ENCODE results near the gene SLC20A1.

The SLC20A1 gene

DNA sequence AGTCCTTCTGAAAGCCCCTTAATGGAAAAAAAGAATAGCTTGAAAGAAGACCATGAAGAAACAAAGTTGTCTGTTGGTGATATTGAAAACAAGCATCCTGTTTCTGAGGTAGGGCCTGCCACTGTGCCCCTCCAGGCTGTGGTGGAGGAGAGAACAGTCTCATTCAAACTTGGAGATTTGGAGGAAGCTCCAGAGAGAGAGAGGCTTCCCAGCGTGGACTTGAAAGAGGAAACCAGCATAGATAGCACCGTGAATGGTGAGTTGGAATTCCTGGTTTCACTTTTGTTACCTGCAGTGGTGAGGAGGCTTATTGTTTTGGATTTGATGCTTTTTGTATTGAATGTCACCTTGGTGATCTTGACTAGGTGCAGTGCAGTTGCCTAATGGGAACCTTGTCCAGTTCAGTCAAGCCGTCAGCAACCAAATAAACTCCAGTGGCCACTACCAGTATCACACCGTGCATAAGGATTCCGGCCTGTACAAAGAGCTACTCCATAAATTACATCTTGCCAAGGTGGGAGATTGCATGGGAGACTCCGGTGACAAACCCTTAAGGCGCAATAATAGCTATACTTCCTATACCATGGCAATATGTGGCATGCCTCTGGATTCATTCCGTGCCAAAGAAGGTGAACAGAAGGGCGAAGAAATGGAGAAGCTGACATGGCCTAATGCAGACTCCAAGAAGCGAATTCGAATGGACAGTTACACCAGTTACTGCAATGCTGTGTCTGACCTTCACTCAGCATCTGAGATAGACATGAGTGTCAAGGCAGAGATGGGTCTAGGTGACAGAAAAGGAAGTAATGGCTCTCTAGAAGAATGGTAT is 13.3 kb downstream of the SLC20A1 start:
- ATAC-seq (ENCODE audit: insufficient read depth, low read depth) = peak; percentile 29; the same call in 2 of the 3 replicates
- H3K9me3 ChIP-seq (ENCODE audit: insufficient read depth, low read length, severe bottlenecking) = no peaks in the 10 kb centered on the region
- no peak for DNase-seq
- H3K4me3 ChIP-seq (ENCODE audit: low read depth in 1 of 2, low read length in 2 of 2) = no peak overlapping the region
- H3K4me1 ChIP-seq (ENCODE audit: insufficient read depth, low read length) = peaks cover 12% of the 10 kb centered on the region
- no peak for TF ChIP-seq EZH2 (IDR thresholded peaks at IDR 0.05; ENCODE audit: borderline replicate concordance, low read depth, low read length, severe bottlenecking)
- TF ChIP-seq, protein P1, sequence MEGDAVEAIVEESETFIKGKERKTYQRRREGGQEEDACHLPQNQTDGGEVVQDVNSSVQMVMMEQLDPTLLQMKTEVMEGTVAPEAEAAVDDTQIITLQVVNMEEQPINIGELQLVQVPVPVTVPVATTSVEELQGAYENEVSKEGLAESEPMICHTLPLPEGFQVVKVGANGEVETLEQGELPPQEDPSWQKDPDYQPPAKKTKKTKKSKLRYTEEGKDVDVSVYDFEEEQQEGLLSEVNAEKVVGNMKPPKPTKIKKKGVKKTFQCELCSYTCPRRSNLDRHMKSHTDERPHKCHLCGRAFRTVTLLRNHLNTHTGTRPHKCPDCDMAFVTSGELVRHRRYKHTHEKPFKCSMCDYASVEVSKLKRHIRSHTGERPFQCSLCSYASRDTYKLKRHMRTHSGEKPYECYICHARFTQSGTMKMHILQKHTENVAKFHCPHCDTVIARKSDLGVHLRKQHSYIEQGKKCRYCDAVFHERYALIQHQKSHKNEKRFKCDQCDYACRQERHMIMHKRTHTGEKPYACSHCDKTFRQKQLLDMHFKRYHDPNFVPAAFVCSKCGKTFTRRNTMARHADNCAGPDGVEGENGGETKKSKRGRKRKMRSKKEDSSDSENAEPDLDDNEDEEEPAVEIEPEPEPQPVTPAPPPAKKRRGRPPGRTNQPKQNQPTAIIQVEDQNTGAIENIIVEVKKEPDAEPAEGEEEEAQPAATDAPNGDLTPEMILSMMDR (IDR thresholded peaks at IDR 0.05; ENCODE audit: borderline replicate concordance, extremely low read depth, low read length, poor library complexity, severe bottlenecking) = no peak
- no peaks in the 10 kb centered on the region for H3K27me3 ChIP-seq (ENCODE audit: insufficient read depth, low read length, poor library complexity)
- H2AFZ ChIP-seq (ENCODE audit: low read depth, low read length) = no peak overlapping the region
- H4K20me1 ChIP-seq (ENCODE audit: insufficient read depth, low read length) = peaks cover 32% of the 10 kb centered on the region; the same call in 1 of the 2 replicates
- H3K36me3 ChIP-seq (ENCODE audit: insufficient read depth, low read length) = peaks cover 95% of the 10 kb centered on the region
- H3K4me2 ChIP-seq (ENCODE audit: insufficient read depth, low read length) = 0 out of 2 replicates have a peak overlapping the region, but pooled peaks have one; percentile 2
- H3K9ac ChIP-seq (ENCODE audit: low read depth, low read length) = no peak overlapping the region
- H3K79me2 ChIP-seq (ENCODE audit: insufficient read depth, low read length) = peaks cover 57% of the 10 kb centered on the region
- H3K27ac ChIP-seq (ENCODE audit: low read length) = no peak overlapping the region

DNA sequence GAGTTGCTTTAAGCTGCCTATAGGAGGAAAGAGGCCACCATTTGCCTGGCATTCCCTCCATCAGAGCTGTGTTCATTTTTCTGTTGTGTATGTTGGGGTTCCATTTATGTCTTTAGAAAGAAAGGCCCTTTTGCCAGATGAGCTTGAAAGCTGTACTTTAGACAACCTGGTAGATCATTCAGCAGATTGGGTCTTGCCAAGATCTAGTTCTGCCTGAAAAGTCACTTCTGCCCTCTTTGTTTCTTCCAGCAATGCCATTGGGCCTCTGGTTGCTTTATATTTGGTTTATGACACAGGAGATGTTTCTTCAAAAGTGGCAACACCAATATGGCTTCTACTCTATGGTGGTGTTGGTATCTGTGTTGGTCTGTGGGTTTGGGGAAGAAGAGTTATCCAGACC is 14.4 kb downstream of the SLC20A1 start:
- TF ChIP-seq, protein P1 (IDR thresholded peaks at IDR 0.05; ENCODE audit: borderline replicate concordance, extremely low read depth, low read length, poor library complexity, severe bottlenecking) = no peak
- TF ChIP-seq EZH2 (IDR thresholded peaks at IDR 0.05; ENCODE audit: borderline replicate concordance, low read depth, low read length, severe bottlenecking) = no peak
- H2AFZ ChIP-seq (ENCODE audit: low read depth, low read length) = no peak overlapping the region
- peak overlapping the region; percentile 15; the same call in 1 of the 2 replicates for H3K4me2 ChIP-seq (ENCODE audit: insufficient read depth, low read length)
- peaks cover 50% of the 10 kb centered on the region for H3K79me2 ChIP-seq (ENCODE audit: insufficient read depth, low read length)
- no peaks in the 10 kb centered on the region for H3K27me3 ChIP-seq (ENCODE audit: insufficient read depth, low read length, poor library complexity)
- no peak overlapping the region for H3K4me3 ChIP-seq (ENCODE audit: low read depth in 1 of 2, low read length in 2 of 2)
- DNase-seq (no peak), ATAC-seq (ENCODE audit: insufficient read depth, low read depth) (no peak)
- peaks cover 32% of the 10 kb centered on the region; the same call in 1 of the 2 replicates for H4K20me1 ChIP-seq (ENCODE audit: insufficient read depth, low read length)
- no peak overlapping the region for H3K27ac ChIP-seq (ENCODE audit: low read length)
- no peak overlapping the region for H3K9ac ChIP-seq (ENCODE audit: low read depth, low read length)
- peaks cover 12% of the 10 kb centered on the region for H3K4me1 ChIP-seq (ENCODE audit: insufficient read depth, low read length)
- H3K36me3 ChIP-seq (ENCODE audit: insufficient read depth, low read length) = peaks cover 96% of the 10 kb centered on the region
- H3K9me3 ChIP-seq (ENCODE audit: insufficient read depth, low read length, severe bottlenecking) = no peaks in the 10 kb centered on the region

DNA sequence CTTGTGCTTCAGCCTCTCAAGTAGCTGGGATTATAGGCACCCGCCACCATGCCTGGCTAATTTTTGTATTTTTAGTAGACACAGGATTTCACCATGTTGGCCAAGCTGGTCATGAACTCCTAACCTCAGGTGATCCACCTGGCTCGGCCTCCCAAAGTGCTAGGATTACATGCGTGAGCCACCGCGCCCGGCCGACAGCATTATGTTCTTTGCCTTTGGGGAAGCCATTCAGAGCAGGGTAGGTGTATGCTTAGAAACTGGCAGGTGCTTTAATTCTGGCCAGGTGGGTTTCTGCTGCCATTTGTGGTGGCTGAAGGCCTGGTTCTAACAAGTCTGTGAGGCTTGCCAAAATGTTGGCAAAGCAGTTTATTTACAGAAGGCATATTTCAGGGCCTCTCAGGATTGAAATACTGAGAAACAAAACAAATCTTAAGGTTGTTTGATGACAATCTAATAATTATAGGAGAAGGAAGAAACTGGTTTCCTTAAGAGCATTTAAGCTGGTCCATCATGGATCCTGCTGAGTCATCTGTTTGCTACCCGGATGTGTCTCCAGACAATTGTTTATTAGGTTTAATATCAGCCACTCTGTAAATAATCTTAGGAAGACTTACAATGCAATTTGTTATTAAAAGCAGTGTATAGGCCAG is 16.0 kb downstream of the SLC20A1 start:
- Histone ChIP-seq H2AFZ (ENCODE audit: low read depth, low read length) (no peak overlapping the region), H3K27ac (ENCODE audit: low read length) (no peak overlapping the region), H3K9me3 (ENCODE audit: insufficient read depth, low read length, severe bottlenecking) (no peaks in the 10 kb centered on the region), H3K27me3 (ENCODE audit: insufficient read depth, low read length, poor library complexity) (no peaks in the 10 kb centered on the region), H3K4me3 (ENCODE audit: low read depth in 1 of 2, low read length in 2 of 2) (no peak overlapping the region), H3K9ac (ENCODE audit: low read depth, low read length) (no peak overlapping the region), H3K4me2 (ENCODE audit: insufficient read depth, low read length) (no peak overlapping the region), H4K20me1 (ENCODE audit: insufficient read depth, low read length) (peaks cover 32% of the 10 kb centered on the region; the same call in 1 of the 2 replicates), H3K4me1 (ENCODE audit: insufficient read depth, low read length) (peaks cover 12% of the 10 kb centered on the region), H3K79me2 (ENCODE audit: insufficient read depth, low read length) (peaks cover 37% of the 10 kb centered on the region), H3K36me3 (ENCODE audit: insufficient read depth, low read length) (peaks cover 86% of the 10 kb centered on the region)
- TF ChIP-seq, protein P1 (IDR thresholded peaks at IDR 0.05; ENCODE audit: borderline replicate concordance, extremely low read depth, low read length, poor library complexity, severe bottlenecking) = no peak
- no peak for TF ChIP-seq EZH2 (IDR thresholded peaks at IDR 0.05; ENCODE audit: borderline replicate concordance, low read depth, low read length, severe bottlenecking)
- no peak for DNase-seq
- ATAC-seq (ENCODE audit: insufficient read depth, low read depth) = no peak

Data from DND-41 (cell line).